GM19438 (cell line): Measurements from ENCODE around the gene GALNT9.

Source experiments
- ATAC-seq: cut with Tn5 transposase; IDR thresholded peaks from one replicate; pipeline ENCODE4 v1.9.1; 2021; ENCODE audit warnings: low read depth; ENCODE audit not compliant: unreplicated experiment

The GALNT9 gene

DNA sequence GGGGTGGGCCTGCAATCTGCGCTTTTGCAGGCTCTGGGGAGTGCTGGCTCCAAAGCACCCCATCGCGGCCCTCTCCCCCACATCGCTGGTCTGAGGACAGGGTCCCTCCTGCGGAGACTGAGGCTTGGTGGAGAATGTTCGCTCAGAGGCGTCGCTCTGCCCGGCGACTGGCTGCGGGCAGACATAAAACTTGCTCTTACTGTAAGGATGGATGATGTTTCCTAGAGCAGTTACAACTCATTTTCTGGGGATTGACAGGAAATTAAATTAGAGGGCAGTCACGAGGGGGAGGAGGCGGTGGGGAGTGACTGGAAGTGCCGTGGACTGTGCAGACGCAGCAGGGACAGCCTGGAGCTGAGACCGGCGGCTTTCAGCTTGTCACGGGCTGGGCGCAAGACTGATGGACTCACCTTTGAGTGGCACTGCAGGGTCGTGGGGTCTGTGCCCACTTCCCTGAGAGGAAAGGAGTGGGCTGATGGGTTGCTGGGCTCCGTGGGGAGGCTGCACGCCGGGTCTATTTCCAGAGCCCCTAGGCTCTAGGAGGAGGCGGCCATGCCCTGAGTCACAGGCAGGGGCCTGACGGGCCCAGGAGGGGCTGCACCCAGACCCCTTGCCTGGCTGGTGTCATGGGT is 152.4 kb downstream of the GALNT9 start:
- no peak for ATAC-seq

DNA sequence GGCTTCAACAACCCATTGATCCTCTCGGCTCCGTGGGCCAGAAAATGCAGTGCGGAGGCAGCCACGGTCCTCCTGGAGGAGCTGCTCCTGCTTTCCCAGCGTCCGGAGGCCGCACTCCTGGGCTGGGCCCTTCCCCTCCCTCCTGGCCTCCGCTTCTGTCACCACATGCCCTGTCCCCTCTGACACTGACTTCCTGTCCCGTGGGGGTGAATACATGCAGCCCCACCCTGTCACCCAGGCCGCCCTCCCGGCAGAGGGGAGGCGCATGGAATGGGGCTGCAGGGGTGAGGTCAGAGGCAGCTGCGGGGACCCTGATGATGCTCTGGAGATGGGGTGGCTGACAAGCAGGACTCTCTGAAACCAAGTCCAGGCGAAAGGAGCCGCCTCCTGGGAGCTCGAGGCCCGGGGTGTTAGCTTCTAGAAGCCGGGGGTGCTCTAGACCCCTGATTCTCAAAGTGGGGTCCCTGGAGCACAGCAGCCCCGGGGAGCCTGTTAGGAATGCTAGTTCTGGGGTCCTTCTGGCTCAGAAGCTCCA is 152.9 kb downstream of the GALNT9 start:
- ATAC-seq = no peak

DNA sequence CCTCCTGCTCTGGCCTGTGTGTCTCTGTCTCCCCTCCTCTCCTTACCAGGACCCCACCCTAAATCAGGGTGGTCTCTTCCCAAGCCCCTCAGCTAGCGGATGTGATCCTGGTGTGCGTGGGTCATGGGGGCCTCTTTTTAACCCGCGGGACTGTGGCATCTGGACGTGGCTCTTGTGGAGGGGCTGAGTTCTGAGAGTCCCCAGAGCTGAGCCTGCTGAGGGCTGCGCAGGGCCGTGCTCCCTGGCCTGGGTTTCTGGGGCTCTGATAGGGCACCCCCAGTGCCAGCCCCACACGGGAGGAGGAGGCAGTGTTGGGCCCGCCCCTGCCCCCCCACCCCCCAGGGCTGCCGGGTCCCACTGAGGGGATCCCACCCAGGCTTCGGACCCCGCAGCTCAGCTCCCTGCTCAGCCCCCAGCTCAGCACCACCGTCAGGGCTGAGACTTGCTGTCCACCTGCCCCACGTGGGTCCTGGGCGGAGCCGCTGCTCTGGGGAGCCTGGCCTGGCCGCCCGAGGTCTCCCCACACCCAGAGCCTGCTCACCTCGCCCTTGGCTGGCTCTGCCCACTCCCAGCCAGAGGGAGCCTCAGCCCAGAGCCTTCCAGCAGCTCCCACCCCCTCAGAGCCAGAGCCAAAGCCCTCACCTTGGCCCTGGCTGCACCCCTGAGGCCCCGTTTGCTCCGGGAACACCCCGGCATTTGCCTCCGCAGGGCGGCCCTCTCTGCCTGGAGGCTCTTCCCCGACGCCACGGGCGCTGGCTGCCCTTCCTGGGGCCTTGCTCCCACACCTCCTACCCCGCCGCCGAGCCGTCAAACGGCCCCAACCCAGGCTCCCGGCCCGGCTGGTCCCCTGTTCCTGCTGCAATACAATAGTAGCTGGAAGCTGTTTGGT is 153.6 kb downstream of the GALNT9 start:
- ATAC-seq = no peak

DNA sequence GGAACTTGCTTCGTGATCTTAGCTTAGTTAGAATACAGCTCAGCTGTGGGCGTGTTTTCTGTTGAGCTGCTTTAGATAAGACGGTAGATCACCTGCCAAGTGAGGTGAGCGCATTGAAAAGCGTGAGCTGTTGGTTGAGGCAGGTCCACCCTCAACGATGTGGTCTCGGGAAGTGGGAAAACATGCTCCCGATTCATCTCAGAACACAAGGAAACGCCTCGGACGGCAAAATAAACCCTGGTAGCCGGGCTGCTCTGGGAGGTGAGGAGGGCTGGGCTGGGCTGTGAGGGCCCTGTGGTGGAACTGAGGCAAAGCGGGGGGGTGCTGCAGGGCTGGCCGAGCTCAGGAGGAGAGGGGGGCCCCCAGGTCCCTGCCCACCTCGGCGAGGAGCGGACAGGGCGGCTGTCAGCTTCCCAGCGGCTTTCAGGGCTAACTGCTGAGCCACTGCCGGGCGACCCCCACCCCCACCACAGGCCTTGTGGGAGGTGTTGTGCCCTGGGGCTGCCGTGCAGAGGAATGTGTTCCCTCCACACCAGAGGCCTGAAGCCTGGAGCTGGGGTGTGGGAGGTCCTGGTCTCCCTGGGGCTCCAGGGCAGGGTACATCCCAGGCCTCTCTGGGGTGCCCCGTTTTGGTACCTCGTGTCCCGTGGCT is 154.4 kb downstream of the GALNT9 start:
- ATAC-seq = no peak

DNA sequence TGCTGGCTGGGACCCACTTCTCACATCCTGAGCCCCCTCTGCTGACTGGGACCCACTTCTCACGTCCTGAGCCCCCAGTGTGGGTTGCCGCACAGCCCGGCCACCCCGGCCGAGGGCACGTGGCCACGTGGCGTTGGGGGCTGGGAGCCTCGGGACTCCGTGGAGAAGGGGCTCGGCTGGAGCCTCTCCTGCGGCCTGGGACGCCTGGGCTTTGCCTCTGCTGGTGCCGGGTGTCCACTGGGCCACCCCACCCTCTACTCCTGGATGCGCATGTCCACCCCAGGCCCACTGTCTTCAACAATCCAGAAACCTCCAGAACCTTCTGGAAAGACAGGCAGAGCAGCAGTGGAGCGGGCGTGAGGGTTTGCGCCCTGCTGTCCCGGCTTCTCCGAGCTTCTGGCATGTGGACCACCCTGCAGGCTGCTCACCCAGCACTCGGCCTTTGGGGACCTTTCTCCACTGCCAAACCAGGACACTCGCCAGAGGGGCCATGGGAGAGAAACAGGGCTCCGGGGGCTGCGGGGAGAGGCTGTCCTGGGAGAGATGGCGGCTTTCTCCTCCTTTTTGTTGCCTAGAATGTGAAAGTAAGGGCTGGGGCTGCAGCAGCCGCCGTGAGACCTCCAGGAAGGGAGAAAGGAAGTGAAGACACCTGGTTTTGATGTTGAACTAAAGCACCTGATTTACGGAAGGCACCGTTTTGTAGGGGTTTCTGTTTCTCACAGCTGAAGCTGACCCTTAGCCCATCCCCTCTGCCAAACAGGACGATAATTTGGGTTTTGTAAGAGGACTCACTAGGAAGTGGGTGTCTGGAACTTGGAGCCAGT is 155.2 kb downstream of the GALNT9 start:
- no peak for ATAC-seq

DNA sequence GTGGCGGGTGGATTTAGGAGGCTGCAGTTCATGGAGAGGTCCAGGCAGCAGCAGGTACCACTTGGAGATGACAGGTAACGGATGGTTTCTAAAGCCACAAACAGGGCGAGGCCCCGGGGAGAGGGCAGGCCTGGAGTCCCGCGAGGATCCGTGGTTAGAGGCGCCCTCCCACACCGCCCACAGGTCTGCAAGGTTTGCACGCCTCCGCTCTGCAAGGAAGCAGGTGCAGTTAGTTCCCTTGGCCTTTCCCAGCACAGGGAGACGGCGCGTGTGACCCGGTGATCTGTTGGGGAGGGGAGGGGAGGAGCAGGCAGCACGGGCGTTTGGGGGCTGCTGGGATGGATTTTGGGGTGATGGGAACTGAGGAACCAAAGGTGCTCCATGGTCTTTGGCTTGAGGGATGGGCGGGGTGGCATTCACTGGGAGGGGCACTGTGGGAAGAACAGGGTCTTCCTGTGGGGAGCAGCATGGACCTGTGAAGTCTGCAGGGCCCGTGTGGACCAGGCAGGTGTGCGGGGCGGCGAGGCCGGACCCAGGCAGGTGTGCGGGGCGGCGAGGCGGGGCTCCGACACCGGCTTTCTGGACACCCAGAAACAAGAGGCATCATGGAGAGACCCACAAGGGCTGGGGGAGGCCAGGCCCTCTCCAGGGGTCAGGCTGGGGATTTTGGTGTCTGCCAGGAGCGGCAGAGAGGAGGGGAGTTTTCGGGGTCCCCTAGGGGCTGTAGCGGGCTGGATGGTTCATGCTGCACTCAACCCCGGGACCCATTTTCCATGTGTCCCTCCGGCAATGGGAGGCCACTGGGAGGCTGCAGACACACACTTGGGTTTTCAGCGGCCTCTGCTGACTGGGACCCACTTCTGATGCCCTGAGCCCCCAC is 156.0 kb downstream of the GALNT9 start:
- no peak for ATAC-seq

DNA sequence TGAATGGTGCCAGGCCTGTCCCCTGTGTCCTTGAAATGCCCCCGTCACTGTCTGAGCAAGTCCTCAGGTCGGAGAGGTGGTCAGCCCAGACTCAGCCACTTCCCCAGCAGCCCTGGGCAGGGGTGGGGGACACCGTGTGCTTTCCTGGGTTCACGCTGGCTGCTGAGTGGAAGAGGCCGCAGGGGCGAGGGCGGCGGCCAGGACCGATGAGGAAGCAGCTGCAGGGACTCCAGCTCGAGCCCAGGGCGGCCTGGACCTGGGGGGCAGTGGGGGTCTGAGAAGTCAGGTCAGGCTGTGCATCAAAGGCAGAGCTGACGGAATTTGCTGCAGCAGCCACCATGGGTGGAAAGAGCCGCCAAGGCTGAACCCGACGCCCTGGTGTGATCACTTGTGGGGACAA is 156.8 kb downstream of the GALNT9 start:
- ATAC-seq = no peak

DNA sequence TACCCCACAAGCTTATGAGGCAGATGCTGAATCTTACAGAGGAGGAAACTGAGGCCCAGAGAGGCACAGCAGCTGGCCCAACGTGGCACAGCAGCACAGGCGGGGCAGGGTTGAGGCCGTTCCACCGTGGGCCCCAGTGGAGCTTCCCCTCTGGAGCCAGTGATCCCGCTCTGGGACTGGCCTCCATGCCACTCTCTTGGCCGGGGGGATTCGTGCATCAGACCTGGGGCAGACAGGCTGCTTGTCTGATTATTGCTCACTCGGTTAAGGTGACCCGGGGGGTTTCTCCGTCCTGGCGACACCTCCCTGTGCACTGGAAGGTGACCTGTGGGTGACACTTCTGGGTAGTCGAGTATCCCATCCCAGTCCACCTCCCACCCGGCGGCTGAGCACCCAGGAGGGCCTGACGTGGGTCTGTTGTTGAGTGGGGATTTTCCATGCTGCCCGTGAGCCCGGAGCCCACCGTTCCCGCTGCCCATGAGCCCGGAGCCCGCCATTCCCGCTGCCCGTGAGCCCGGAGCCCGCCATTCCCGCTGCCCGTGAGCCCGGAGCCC is 157.3 kb downstream of the GALNT9 start:
- ATAC-seq = no peak

DNA sequence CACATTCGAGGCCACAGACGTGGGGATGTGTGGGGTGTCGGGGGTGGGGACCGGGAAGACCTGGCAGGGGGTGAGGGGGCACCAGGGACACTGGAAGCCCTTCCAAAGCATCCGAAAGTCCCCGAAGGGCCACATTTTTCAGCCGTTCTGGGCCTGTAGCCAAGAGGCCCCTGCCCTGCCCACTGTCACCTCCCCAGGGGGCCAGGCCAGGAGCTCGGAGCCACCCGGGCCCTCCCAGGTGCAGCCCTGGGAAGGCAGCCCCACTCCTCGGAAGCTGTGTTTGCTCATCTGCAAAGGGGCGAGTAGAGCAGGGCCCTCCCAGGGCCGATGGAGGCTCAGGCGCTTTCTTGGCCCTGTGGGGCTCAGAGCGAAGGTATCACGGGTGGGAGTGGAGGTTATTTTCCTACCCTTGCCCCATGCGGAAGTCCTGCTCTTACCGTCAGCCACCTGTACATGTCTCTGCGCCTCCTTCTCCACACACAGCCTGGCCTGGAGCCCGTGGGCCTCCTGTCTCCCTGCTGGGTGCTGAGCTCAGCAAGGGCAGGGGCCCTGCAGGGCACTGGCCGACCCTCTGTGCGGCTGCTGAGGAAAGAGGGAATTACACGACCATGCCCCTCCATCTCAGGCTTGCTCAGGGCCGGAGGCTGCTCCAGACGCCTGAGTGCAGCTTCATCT is 158.0 kb downstream of the GALNT9 start:
- no peak for ATAC-seq

DNA sequence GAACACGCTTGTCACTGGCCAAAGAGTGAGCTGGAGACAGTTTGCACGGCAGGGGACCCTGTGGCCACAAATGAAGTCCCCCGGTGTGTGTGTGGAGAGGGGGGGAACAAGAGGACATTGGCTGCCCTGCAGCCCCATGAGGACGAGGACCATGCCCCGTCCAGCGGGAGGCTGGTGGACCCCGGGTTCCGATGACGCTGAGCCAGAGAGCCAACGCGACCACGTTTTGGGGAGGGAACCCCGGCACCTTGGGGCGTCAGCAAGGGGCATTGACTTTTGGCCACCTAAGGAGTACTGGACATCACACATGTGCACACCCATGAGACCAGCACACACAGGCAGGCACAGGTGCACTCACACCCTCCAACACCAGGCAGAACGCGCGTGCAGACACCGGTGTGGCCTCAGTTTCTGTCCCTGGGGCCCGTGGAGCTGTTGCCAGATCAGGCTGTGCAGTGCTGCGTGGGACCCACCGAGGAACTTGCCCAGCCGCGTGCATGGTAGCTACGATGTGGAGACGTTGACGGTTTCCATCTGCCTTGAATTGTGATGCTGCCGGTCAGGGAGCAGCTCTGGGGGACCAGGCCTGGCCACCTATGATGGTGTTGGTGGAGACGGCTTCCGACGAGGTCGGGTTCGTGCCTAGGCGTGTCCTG is 158.6 kb downstream of the GALNT9 start:
- no peak for ATAC-seq

DNA sequence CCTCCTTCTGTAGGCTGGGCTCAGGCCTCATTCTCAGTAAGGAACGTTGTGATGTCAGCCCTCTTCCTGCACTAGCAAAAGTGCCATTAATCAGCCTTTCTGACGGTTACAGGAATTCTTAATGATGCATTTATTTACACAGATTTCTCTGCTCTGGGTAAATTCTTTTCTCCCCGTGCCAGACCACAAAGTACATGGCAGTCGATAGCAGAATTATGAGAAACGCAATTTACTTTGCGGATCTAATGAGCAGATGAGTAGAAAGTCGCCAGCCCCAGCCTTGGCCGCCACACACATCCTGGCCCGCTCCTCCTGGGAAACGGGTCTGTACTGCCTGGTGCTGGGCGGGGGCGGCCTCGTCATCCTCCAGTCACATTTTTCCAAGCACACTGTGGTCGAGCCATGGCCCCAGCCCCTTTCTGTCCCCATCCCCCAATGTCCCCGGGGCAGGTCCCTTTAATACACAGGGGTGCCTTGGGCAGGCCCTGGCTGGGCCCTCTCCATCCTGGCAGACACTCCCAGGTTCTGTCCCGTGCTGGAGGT is 159.2 kb downstream of the GALNT9 start:
- no peak for ATAC-seq

DNA sequence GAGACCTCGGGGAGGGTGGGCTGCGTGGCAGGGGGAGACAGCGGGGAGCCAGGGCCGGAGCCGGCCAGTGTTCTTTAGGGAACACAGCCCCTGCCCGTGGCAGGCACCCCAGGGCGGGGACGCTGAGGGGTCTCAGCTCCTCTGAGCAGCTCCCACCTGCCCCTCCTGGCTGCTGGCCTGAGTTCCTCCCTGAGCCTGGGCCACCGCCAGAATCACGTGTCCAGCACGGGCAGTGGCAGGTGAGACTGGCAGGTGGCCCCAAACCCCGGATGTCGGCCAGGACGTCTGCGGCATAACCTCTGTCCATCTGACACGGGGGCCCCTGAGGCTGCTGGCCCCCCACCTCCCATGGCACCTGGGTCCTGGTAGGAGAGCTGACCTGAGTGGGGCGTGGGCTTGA is 160.0 kb downstream of the GALNT9 start:
- ATAC-seq = no peak

DNA sequence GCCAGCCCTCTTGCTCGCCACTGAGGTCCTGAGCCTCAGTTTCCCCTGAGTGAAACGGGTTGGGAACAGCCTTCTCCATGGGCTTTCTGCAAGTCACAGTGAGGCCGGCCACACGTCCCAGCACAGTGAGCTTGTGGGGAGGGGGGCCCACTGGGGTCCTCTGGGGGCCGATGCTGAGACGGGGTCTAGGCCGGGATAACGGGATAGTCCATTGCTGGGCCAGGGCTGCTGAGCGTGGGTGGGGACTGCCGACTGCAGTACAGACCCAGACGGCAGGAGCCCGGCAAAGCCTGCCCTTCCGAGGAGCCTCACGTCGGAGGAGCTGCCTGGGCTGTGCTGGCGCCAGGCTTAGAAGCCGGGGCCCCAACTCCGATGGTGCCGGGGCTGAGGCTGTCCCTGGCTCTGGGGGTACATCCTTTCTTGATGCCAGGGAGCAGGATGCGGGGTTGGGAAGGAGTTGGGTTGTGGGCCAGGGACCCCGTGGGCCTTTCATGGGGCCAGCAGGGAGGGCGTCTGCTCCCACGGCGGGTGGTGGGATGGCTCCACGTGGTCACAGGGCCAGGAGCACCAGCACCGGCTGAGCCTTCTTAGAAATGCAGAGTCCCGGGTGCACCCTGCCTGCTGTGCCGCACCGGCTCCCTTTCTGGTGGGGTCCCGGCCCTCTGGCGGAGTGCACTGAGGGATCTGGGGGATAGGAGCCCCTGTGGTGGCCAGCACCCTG is 160.9 kb downstream of the GALNT9 start:
- ATAC-seq = no peak

DNA sequence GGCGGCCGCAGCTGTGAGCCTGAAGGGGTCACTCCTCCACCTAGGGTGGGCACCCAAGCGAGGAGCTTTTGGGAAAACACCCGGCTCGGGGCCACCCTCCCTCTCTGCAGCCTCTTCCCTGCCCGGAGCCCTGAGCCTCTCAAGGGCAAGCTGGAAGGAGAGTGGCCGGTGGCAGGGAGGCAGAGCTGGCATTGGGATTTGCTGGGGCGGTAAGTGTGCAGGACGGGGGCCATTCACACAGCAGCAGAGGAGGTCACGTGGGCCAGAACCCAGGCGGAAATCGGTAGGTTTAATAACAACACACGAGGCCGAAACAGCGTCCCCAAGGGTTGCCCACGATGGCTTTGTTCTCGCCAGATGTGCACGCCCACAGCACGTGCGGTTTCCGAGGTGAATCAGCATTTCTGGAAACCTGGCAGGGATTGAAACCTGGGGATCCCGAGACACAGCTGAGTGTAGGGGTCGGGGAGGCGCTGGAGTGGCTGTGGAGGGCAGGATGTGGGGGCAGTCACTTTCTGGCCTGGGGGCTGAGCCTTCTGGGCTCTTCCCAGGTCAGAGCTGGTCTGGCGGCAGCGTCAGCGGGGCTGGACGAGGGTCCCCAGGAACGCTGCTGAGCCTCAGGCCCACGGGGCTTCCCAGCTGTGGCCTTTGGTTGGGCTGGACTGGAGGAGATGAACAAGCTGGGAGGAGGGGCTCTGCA is 161.6 kb downstream of the GALNT9 start:
- ATAC-seq = no peak

DNA sequence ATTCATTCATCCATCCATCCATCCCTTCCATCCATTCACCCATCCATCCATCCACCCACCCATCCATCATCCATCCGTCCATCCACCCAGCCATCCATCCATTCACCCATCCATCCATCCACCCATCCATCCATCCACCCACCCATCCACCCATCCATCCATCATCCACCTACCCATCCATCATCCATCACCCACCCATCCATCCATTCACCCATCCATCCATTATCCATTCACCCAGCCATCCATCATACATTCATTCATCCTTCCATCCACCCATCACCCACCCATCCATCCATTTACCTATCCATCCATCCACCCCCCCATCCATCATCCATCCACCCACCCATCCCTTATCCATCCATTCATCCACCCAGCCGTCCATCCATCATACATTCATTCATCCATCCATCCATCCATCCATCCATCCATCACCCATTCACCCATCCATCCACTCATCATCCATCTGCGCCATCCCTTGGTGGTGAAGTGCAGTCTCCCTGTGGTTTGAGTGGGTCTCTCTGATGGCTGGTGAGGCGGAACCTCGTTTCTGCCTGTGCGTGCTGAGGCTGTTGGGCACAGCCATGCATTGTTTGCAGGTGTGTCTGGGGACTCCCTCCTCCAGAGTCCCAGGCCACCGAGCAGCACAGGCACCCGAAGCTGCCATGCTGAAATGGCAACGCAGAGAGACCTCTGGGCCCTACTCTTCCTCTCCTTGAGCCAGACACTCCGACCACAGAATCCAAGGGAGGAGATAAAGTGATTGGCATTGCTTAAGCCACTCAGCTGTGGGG is 162.4 kb downstream of the GALNT9 start:
- ATAC-seq = no peak

DNA sequence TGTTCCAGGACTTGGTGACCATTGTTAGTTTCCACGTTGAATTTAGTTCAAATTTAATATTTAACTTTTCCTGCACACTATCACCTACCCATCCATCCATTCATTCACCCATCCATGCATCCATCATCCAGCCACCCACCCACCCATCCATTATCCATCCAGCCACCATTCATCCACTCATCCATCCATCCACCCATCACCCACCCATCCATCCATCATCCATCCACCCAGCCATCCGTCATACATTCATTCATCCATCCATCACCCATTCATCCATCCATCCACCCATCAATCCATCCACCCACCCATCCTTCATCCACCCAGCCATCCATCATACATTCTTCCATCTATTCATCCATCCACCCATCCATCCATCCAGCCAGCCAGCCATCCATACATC is 163.3 kb downstream of the GALNT9 start:
- no peak for ATAC-seq
